Mucosa of rectum (tissue), 2 donors: Measurements from ENCODE around the gene KBTBD4.

Experiments used
- H3K27ac ChIP-seq, 2 donors: one replicate each; pipeline ENCODE4 v1.7.0; 2013; ENCODE audit warnings: inconsistent platforms in 2 of 2, low read depth in 2 of 2, low read length in 2 of 2
- H3K27me3 ChIP-seq, 2 donors: one replicate each; pipeline ENCODE4 v1.7.0; 2013; ENCODE audit warnings: low read length in 2 of 2; ENCODE audit not compliant: control insufficient read depth in 2 of 2, insufficient read depth in 2 of 2
- H3K36me3 ChIP-seq, 2 donors: one replicate each; pipeline ENCODE4 v1.7.0; 2013; ENCODE audit warnings: low read length in 2 of 2; ENCODE audit not compliant: control insufficient read depth in 2 of 2, insufficient read depth in 2 of 2
- H3K4me1 ChIP-seq, 2 donors: one replicate each; pipeline ENCODE4 v1.7.0; 2013; ENCODE audit warnings: low read length in 2 of 2, mild to moderate bottlenecking in 1 of 2; ENCODE audit not compliant: control insufficient read depth in 2 of 2, insufficient read depth in 2 of 2
- H3K4me3 ChIP-seq, 2 donors: one replicate each; pipeline ENCODE4 v1.7.0; 2013; ENCODE audit warnings: low read length in 2 of 2
- H3K9ac ChIP-seq, 2 donors: one replicate each; pipeline ENCODE4 v1.7.0; 2013; ENCODE audit warnings: low read length in 2 of 2, low read depth in 1 of 2, mild to moderate bottlenecking in 1 of 2
- H3K9me3 ChIP-seq, 2 donors: one replicate each; pipeline ENCODE4 v1.7.0; 2013; ENCODE audit warnings: low read length in 2 of 2; ENCODE audit not compliant: control insufficient read depth in 2 of 2
- donor health status: healthy.
- donor health status: Normal muscosa, but diverticular disease.

Gene KBTBD4

DNA sequence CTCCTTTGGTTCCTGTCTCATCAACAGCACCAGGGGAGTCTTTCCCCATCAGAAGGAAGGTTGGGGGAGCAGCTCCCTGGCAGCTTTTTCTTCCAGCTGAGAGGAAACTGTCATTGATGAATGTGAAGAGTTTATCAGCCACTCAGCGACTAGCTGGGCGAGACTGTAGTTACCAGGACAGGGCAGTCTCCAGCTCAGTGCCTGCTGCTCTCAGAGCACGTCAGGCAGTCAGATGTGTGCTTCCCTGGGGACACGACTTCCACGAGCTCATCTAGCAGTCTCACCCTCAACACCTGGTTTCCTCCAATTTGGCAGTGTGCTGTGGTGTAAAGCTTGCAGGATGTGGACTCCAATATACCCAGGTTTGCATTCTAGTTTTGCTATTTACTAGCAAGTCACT is 28.0 kb upstream of the KBTBD4 start:
- Histone ChIP-seq H3K4me1 (no peaks in the 10 kb centered on the region), H3K9me3 (no peaks in the 10 kb centered on the region), H3K4me3 (no peak overlapping the region), H3K27me3 (no peaks in the 10 kb centered on the region), H3K9ac (no peak overlapping the region), H3K27ac (no peak overlapping the region), H3K36me3 (peaks cover 0 to 4% of the 10 kb centered on the region in 2 donors)

DNA sequence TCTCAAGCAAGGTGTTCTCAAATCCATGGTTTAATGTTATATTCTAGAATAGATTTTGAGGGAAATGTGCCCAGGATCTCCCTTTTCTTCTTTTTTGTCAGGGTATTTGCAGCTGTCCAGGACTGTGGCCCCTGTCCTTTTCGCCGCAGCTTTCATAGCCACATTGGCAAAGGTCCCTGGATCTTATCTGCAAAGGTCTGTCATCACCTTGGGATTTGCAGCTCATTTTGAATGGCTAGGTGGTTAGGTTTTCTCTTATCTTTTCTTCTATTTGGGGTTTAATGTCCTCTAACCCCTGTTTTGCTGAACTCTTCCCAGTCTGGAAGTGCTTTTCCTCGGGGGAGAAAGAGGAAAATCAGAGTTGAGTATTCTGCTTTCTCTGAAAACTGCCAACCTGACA is 27.2 kb upstream of the KBTBD4 start:
- H3K9ac ChIP-seq = no peak overlapping the region
- H3K27me3 ChIP-seq = no peaks in the 10 kb centered on the region
- H3K4me3 ChIP-seq = no peak overlapping the region
- peaks cover 0 to 4% of the 10 kb centered on the region in 2 donors for H3K36me3 ChIP-seq
- no peaks in the 10 kb centered on the region for H3K9me3 ChIP-seq
- H3K27ac ChIP-seq = no peak overlapping the region
- H3K4me1 ChIP-seq = no peaks in the 10 kb centered on the region

- Histone ChIP-seq H3K27me3 (no peaks in the 10 kb centered on the region), H3K4me1 (no peaks in the 10 kb centered on the region), H3K9ac (no peak overlapping the region), H3K9me3 (no peaks in the 10 kb centered on the region), H3K4me3 (no peak overlapping the region), H3K27ac (no peak overlapping the region), H3K36me3 (no peaks in the 10 kb centered on the region)
Observed at GRCh38 chr11:47603295-47603694, 24.5 kb upstream of the KBTBD4 start.

- Histone ChIP-seq H3K9me3 (no peaks in the 10 kb centered on the region), H3K27ac (no peak overlapping the region), H3K9ac (no peak overlapping the region), H3K27me3 (peaks cover 0 to 6% of the 10 kb centered on the region in 2 donors), H3K36me3 (no peaks in the 10 kb centered on the region), H3K4me1 (no peaks in the 10 kb centered on the region), H3K4me3 (no peak overlapping the region)
Observed at GRCh38 chr11:47599902-47600301, 21.1 kb upstream of the KBTBD4 start.

GRCh38 chr11:47595967-47596366 is 17.2 kb upstream of the KBTBD4 start:
- Histone ChIP-seq H3K36me3 (no peaks in the 10 kb centered on the region), H3K9me3 (no peaks in the 10 kb centered on the region), H3K27me3 (peaks cover 17 to 30% of the 10 kb centered on the region in 2 donors)

GRCh38 chr11:47595029-47595428 is 16.3 kb upstream of the KBTBD4 start:
- no peaks in the 10 kb centered on the region for H3K4me1 ChIP-seq
- H3K9me3 ChIP-seq = no peaks in the 10 kb centered on the region
- peaks cover 17 to 30% of the 10 kb centered on the region in 2 donors for H3K27me3 ChIP-seq
- no peak overlapping the region for H3K27ac ChIP-seq
- H3K36me3 ChIP-seq = no peaks in the 10 kb centered on the region
- no peak overlapping the region for H3K9ac ChIP-seq
- H3K4me3 ChIP-seq = no peak overlapping the region

More at GRCh38 chr11:47595967-47596366, 17.2 kb upstream of the KBTBD4 start:
- Histone ChIP-seq H3K4me3 (no peak overlapping the region), H3K27ac (no peak overlapping the region), H3K4me1 (no peaks in the 10 kb centered on the region), H3K9ac (no peak overlapping the region)

- peaks cover 0 to under 1% of the 10 kb centered on the region in 2 donors for H3K4me1 ChIP-seq
- no peak within 1 kb of the TSS for H3K4me3 ChIP-seq
- H3K36me3 ChIP-seq = no peaks in the 10 kb centered on the region
- H3K9me3 ChIP-seq = no peaks in the 10 kb centered on the region
- no peak within 1 kb of the TSS for H3K27ac ChIP-seq
- no peak within 1 kb of the TSS for H3K9ac ChIP-seq
- H3K27me3 ChIP-seq = peaks cover 17 to 30% of the 10 kb centered on the region in 2 donors
Observed at GRCh38 chr11:47593934-47594855, 15.4 kb upstream of the KBTBD4 start, which contains the start of gene C1QTNF4. Gene C1QTNF4, minus strand, starts transcription at chr11:47594411. Its CDS starts 3,601 bp downstream, at chr11:47590810.

GRCh38 chr11:47593492-47593933 is 14.7 kb upstream of the KBTBD4 start:
- Histone ChIP-seq H3K4me3 (no peak overlapping the region), H3K9ac (no peak overlapping the region), H3K4me1 (peaks cover 0 to 2% of the 10 kb centered on the region in 2 donors), H3K9me3 (no peaks in the 10 kb centered on the region), H3K36me3 (no peaks in the 10 kb centered on the region), H3K27ac (no peak overlapping the region), H3K27me3 (peaks cover 17 to 30% of the 10 kb centered on the region in 2 donors)

- Histone ChIP-seq H3K4me1 (peaks cover 0 to 2% of the 10 kb centered on the region in 2 donors), H3K27me3 (peaks cover 17 to 30% of the 10 kb centered on the region in 2 donors), H3K9me3 (no peaks in the 10 kb centered on the region), H3K36me3 (no peaks in the 10 kb centered on the region), H3K9ac (no peak overlapping the region), H3K27ac (no peak overlapping the region), H3K4me3 (no peak overlapping the region)
Observed at GRCh38 chr11:47592970-47593369, 14.2 kb upstream of the KBTBD4 start.

DNA sequence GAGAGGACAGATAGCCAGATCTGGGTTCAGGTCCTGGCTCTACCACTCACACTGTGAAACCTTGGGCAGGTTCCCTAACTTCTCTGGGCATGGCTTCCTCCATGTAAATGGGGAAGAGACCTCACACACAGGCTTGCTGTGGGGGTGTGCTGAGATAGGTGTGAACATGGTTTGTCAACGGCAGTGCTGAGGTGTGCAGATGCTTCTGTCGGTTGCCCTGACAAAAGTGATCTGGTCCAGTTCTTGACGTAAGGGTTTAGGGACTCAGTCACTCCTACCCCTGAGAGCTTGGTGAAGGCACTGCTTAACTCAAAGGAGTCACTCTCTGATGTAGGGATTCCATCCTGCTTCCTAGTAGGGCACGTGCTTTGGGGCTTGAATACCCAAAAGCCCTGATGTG is 13.5 kb upstream of the KBTBD4 start:
- Histone ChIP-seq H3K36me3 (no peaks in the 10 kb centered on the region), H3K9me3 (no peaks in the 10 kb centered on the region), H3K4me1 (peaks cover 0 to 2% of the 10 kb centered on the region in 2 donors), H3K27me3 (peaks cover 17 to 30% of the 10 kb centered on the region in 2 donors), H3K9ac (no peak overlapping the region), H3K4me3 (no peak overlapping the region), H3K27ac (no peak overlapping the region)
